Measurements from ENCODE around the gene AS3MT.
"Not testable (repeated sequence)": the region's sequence is repeated elsewhere in the genome, so short reads cannot be mapped to it uniquely, and the experiment has no call there.

AS3MT gene

DNA sequence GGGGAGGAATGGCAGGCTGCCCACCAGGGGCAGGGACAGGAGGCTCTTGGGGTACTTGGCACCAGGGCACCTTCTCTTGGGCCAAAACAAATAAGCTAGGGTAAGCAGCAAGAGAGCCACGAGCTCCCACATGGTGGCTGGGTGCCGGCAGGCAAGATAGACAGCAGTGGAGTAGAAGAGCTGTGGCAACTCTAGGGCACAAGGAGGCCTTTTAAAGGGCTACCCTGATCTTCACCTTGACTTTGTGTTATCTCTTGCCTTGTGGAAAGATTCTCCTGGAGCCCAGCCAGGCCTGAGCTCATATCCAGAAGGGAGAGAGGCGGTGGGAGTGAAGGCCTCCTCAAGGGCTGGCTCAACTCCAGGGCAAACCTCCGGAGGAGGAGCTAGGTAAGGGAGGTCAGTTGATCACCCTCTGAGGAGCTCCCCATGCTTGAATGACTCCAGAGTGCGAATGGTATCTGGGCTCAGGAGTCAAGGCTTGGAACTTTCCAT lies 32.0 kb upstream of the AS3MT start, which contains the start of gene CYP17A1:
CYP17A1 (minus strand) TSS at position 184 of the 492 bp plus-strand sequence; CDS start at position 132, 52 bp downstream.
- DNase-seq, result no peak
- TF ChIP-seq, protein P1, sequence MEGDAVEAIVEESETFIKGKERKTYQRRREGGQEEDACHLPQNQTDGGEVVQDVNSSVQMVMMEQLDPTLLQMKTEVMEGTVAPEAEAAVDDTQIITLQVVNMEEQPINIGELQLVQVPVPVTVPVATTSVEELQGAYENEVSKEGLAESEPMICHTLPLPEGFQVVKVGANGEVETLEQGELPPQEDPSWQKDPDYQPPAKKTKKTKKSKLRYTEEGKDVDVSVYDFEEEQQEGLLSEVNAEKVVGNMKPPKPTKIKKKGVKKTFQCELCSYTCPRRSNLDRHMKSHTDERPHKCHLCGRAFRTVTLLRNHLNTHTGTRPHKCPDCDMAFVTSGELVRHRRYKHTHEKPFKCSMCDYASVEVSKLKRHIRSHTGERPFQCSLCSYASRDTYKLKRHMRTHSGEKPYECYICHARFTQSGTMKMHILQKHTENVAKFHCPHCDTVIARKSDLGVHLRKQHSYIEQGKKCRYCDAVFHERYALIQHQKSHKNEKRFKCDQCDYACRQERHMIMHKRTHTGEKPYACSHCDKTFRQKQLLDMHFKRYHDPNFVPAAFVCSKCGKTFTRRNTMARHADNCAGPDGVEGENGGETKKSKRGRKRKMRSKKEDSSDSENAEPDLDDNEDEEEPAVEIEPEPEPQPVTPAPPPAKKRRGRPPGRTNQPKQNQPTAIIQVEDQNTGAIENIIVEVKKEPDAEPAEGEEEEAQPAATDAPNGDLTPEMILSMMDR (IDR thresholded peaks at IDR 0.05; ENCODE audit: low read depth, low read length), result no peak
- Histone ChIP-seq H3K4me3 (ENCODE audit: low read depth, low read length) (no peak within 1 kb of the TSS), H3K27ac (no peak within 1 kb of the TSS), H3K9me3 (ENCODE audit: severe bottlenecking) (no peaks in the 10 kb centered on the region), H3K36me3 (no peaks in the 10 kb centered on the region), H3K27me3 (ENCODE audit: insufficient read depth, low read depth, severe bottlenecking) (no peaks in the 10 kb centered on the region)

DNA sequence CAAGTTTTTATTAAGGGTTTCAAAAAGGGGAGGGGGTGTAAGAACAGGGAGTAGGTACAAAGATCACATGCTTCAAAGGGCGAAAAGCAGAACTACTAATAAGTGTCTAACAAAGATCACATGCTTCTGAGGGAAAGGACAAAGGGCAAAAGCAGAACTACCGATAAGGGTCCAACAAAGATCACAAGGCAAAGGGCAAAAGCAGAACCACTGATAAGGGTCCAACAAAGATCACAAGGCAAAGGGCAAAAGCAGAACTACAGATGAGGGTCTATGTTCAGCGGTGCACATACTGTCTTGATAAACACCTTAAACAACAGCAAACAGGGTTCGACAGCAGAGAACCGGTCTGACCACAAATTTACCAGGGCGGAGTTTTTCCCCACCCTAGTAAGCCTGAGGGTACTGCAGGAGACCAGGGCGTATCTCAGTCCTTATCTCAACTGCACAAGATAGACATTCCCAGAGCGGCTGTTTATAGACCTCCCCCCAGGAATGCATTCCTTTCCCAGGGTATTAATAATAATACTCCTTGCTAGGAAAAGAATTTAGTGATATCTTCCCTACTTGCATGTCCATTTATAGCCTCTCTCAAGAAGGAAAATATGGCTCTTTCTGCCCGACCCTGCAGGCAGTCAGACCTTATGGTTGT lies 30.9 kb upstream of the AS3MT start:
- H3K9me3 ChIP-seq (ENCODE audit: severe bottlenecking); DNase-seq; H3K27me3 ChIP-seq (ENCODE audit: insufficient read depth, low read depth, severe bottlenecking); H3K4me3 ChIP-seq (ENCODE audit: low read depth, low read length); H3K36me3 ChIP-seq; H3K27ac ChIP-seq: not testable (repeated sequence)

DNA sequence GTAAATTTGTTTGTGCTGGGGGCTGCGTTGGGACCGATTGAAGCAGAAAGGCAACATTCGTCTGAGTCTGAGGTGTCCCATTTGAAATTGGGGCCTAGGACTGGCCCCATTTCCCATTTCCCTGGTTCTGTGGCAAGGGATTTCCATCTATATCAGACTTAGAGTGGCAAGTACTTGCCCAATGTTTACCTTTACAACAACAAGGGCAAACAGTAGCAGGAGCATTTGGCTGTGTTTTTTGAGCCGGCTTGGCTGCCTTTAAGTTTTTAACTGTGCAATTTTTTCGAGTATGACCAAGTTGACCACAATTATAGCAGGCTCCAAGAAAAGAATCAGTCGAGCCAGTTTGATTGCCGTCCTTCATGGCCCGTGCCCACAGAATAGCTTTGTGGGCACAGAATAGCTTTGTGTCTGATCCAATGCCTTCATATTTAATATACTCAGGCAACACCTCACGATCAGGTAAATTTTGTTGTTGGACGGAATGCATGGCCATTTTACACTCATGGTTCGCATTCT lies 27.4 kb upstream of the AS3MT start:
- Histone ChIP-seq H3K27ac (no peak overlapping the region), H3K36me3 (no peaks in the 10 kb centered on the region), H3K27me3 (ENCODE audit: insufficient read depth, low read depth, severe bottlenecking) (no peaks in the 10 kb centered on the region), H3K4me3 (ENCODE audit: low read depth, low read length) (no peak overlapping the region), H3K9me3 (ENCODE audit: severe bottlenecking) (peaks cover 4% of the 10 kb centered on the region)
- no peak for DNase-seq
- TF ChIP-seq, protein P1 (IDR thresholded peaks at IDR 0.05; ENCODE audit: low read depth, low read length), result no peak

GRCh38 chr10:102843139-102843538 lies 26.1 kb upstream of the AS3MT start:
- H3K27ac ChIP-seq; H3K4me3 ChIP-seq (ENCODE audit: low read depth, low read length); H3K9me3 ChIP-seq (ENCODE audit: severe bottlenecking); H3K27me3 ChIP-seq (ENCODE audit: insufficient read depth, low read depth, severe bottlenecking); H3K36me3 ChIP-seq: not testable (repeated sequence)
- DNase-seq, result peak; percentile 17

DNA sequence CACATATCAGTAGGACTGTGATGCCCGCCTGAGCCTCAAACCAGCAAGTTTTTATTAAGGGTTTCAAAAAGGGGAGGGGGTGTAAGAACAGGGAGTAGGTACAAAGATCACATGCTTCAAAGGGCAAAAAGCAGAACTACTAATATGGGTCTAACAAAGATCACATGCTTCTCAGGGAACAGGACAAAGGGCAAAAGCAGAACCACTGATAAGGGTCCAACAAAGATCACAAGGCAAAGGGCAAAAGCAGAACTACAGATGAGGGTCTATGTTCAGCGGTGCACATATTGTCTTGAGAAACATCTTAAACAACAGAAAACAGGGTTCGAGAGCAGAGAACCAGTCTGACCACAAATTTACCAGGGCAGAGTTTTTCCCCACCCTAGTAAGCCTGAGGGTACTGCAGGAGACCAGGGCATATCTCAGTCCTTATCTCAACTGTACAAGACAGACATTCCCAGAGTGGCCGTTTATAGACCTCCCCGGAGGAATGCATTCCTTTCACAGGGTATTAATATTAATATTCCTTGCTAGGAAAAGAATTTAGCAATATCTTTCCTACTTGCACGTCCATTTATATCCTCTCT lies 25.0 kb upstream of the AS3MT start:
- H3K36me3 ChIP-seq; H3K27me3 ChIP-seq (ENCODE audit: insufficient read depth, low read depth, severe bottlenecking); DNase-seq; H3K4me3 ChIP-seq (ENCODE audit: low read depth, low read length); H3K9me3 ChIP-seq (ENCODE audit: severe bottlenecking); H3K27ac ChIP-seq: not testable (repeated sequence)

DNA sequence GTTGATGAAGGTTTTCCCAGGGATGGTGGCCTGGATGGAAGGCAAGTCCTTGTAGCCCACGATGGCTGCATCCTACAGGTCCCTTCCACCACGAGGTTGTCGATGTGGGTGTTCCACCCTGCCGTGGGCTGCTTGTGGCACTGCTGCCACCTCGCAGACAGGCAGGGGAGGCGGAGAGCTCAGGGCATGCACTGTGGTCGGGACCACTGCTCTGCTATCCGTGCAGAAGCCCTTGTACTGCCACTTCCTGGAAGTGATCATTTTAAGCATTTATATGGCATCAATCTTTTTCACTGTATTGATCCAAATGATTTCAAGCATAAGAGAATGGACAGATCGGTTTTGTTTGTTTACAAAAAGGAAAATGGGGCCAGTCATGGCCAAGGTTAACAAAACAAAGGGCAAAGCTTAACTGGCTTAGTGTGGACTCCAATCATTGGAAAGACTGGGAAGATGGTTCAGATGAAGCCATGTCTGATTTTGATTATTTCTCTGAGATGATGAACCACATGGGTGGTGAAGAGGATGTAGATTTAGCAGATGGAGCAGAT lies 23.8 kb upstream of the AS3MT start:
- DNase-seq, result no peak
- TF ChIP-seq, protein P1 (IDR thresholded peaks at IDR 0.05; ENCODE audit: low read depth, low read length), result no peak
- no peaks in the 10 kb centered on the region for H3K27me3 ChIP-seq (ENCODE audit: insufficient read depth, low read depth, severe bottlenecking)
- no peaks in the 10 kb centered on the region for H3K36me3 ChIP-seq
- H3K4me3 ChIP-seq (ENCODE audit: low read depth, low read length), result no peak overlapping the region
- no peak overlapping the region for H3K27ac ChIP-seq
- H3K9me3 ChIP-seq (ENCODE audit: severe bottlenecking), result peaks cover 4% of the 10 kb centered on the region

DNA sequence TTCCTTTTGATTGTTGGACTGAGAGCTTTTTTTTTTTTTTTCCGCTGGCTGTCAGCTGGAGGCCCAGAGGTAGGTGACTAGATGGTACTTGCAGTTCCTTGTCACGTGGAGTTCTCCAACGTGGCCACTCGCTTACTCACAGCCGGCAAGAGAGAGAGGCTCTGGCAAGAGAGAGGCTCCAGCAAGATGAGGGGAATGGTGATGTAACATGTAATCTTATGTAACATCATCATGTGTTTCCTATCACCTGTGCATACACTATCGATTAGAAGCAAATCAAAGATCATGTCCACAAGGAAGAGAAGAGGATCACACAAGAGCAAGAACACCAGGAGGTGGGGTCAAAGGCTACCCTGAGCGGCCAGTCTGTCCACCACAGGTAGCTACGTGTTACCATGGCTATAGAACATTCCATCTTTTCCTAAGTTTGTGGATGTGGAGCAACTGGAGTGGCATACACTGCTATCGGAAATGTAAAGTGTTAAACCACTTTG lies 19.2 kb upstream of the AS3MT start:
- H3K9me3 ChIP-seq (ENCODE audit: severe bottlenecking), result no peaks in the 10 kb centered on the region
- H3K4me3 ChIP-seq (ENCODE audit: low read depth, low read length), result no peak overlapping the region
- no peak for DNase-seq
- H3K27ac ChIP-seq, result no peak overlapping the region
- no peaks in the 10 kb centered on the region for H3K27me3 ChIP-seq (ENCODE audit: insufficient read depth, low read depth, severe bottlenecking)
- no peaks in the 10 kb centered on the region for H3K36me3 ChIP-seq
- TF ChIP-seq, protein P1 (IDR thresholded peaks at IDR 0.05; ENCODE audit: low read depth, low read length), result no peak

DNA sequence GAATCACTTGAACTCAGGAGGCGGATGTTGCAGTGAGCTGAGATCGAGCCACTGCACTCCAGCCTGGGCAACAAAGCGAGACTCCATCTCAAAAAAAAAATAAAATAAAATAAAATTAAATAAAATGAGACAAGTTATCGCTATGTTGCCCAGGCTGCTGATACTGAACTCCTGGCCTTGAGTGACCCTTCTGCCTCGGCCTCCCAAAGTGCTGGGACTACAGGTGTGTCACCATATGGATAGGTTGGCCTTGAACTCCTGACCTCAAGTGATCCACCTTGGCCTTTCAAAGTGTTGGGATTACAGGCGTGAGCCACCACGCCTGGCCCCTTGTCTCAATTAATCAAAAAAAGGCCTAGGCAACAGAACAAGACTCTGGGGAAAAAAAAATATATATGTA lies 16.0 kb upstream of the AS3MT start:
- H3K27ac ChIP-seq; H3K36me3 ChIP-seq; DNase-seq; H3K4me3 ChIP-seq (ENCODE audit: low read depth, low read length); H3K9me3 ChIP-seq (ENCODE audit: severe bottlenecking); H3K27me3 ChIP-seq (ENCODE audit: insufficient read depth, low read depth, severe bottlenecking): not testable (repeated sequence)

GRCh38 chr10:102855731-102856436 lies 13.4 kb upstream of the AS3MT start:
- not testable (repeated sequence) for H3K27ac ChIP-seq; H3K36me3 ChIP-seq; H3K9me3 ChIP-seq (ENCODE audit: severe bottlenecking); H3K4me3 ChIP-seq (ENCODE audit: low read depth, low read length); DNase-seq; H3K27me3 ChIP-seq (ENCODE audit: insufficient read depth, low read depth, severe bottlenecking)
